Stimulated activated naive CD8-positive, alpha-beta T cell treated with anti-CD3 and anti-CD28 coated beads, Interleukin-15, Interleukin-2, amounts not matched to agents 100 ng/mL and 50 ng/mL, for 24 hours (primary cell): Measurements from ENCODE around the gene ATXN2L.

ENCODE experiments used
- H3K27ac Mint-ChIP-seq: one replicate; pipeline ENCODE4 v1.8.0; 2021; ENCODE audit warnings: mild to moderate bottlenecking, mixed read lengths
- H3K27me3 Mint-ChIP-seq: one replicate; pipeline ENCODE4 v1.8.0; 2021; ENCODE audit warnings: mixed read lengths
- H3K36me3 Mint-ChIP-seq: one replicate; pipeline ENCODE4 v1.8.0; 2021; ENCODE audit warnings: low read depth, mixed read lengths
- H3K4me1 Mint-ChIP-seq: one replicate; pipeline ENCODE4 v1.8.0; 2021; ENCODE audit warnings: low read depth, mixed read lengths
- H3K4me3 Mint-ChIP-seq: one replicate; pipeline ENCODE4 v1.8.0; 2021; ENCODE audit warnings: mild to moderate bottlenecking, mixed read lengths
- H3K9me3 Mint-ChIP-seq: one replicate; pipeline ENCODE4 v1.8.0; 2021; ENCODE audit warnings: mixed read lengths

Gene ATXN2L

GRCh38 chr16:28834349-28834748 is 11.6 kb downstream of the ATXN2L start:
- H3K4me3 Mint-ChIP-seq, result no peak overlapping the region
- peaks cover 10% of the 10 kb centered on the region for H3K4me1 Mint-ChIP-seq
- H3K36me3 Mint-ChIP-seq, result peaks cover 81% of the 10 kb centered on the region
- H3K27me3 Mint-ChIP-seq, result no peaks in the 10 kb centered on the region
- no peak overlapping the region for H3K27ac Mint-ChIP-seq
- H3K9me3 Mint-ChIP-seq, result no peaks in the 10 kb centered on the region

GRCh38 chr16:28834873-28835863 is 12.4 kb downstream of the ATXN2L start:
- no peaks in the 10 kb centered on the region for H3K9me3 Mint-ChIP-seq
- no peaks in the 10 kb centered on the region for H3K27me3 Mint-ChIP-seq
- H3K4me3 Mint-ChIP-seq, result no peak overlapping the region
- peaks cover 8% of the 10 kb centered on the region for H3K4me1 Mint-ChIP-seq
- H3K36me3 Mint-ChIP-seq, result peaks cover 73% of the 10 kb centered on the region
- peak overlapping the region; percentile 23 for H3K27ac Mint-ChIP-seq

GRCh38 chr16:28835864-28836760 is 13.3 kb downstream of the ATXN2L start:
- Mint-ChIP-seq H3K27me3 (no peaks in the 10 kb centered on the region), H3K4me3 (no peak overlapping the region), H3K36me3 (peaks cover 65% of the 10 kb centered on the region), H3K27ac (no peak overlapping the region), H3K9me3 (no peaks in the 10 kb centered on the region), H3K4me1 (peaks cover 8% of the 10 kb centered on the region)

GRCh38 chr16:28836761-28837064 is 13.9 kb downstream of the ATXN2L start:
- peaks cover 70% of the 10 kb centered on the region for H3K36me3 Mint-ChIP-seq
- peaks cover 8% of the 10 kb centered on the region for H3K4me1 Mint-ChIP-seq
- H3K4me3 Mint-ChIP-seq, result no peak overlapping the region
- H3K9me3 Mint-ChIP-seq, result no peaks in the 10 kb centered on the region
- no peak overlapping the region for H3K27ac Mint-ChIP-seq
- H3K27me3 Mint-ChIP-seq, result no peaks in the 10 kb centered on the region

GRCh38 chr16:28837672-28838557 is 15.1 kb downstream of the ATXN2L start:
- Mint-ChIP-seq H3K4me1 (peaks cover 8% of the 10 kb centered on the region), H3K36me3 (peaks cover 71% of the 10 kb centered on the region)

GRCh38 chr16:28838558-28838918 is 15.7 kb downstream of the ATXN2L start:
- Mint-ChIP-seq H3K4me3 (no peak overlapping the region), H3K9me3 (no peaks in the 10 kb centered on the region), H3K36me3 (peaks cover 71% of the 10 kb centered on the region), H3K4me1 (peaks cover 8% of the 10 kb centered on the region), H3K27ac (no peak overlapping the region), H3K27me3 (no peaks in the 10 kb centered on the region)

More at GRCh38 chr16:28837672-28838557, 15.1 kb downstream of the ATXN2L start:
- Mint-ChIP-seq H3K9me3 (no peaks in the 10 kb centered on the region), H3K4me3 (no peak overlapping the region), H3K27ac (peak overlapping the region; percentile 49), H3K27me3 (no peaks in the 10 kb centered on the region)

- peaks cover 68% of the 10 kb centered on the region for H3K36me3 Mint-ChIP-seq
- peaks cover 6% of the 10 kb centered on the region for H3K4me1 Mint-ChIP-seq
- no peaks in the 10 kb centered on the region for H3K9me3 Mint-ChIP-seq
- H3K27ac Mint-ChIP-seq, result no peak overlapping the region
- no peak overlapping the region for H3K4me3 Mint-ChIP-seq
- no peaks in the 10 kb centered on the region for H3K27me3 Mint-ChIP-seq
These were observed 16.3 kb downstream of the ATXN2L start for GRCh38 chr16:28839004-28839639.

GRCh38 chr16:28839899-28840298 is 17.1 kb downstream of the ATXN2L start:
- no peaks in the 10 kb centered on the region for H3K9me3 Mint-ChIP-seq
- H3K4me1 Mint-ChIP-seq, result peaks cover 14% of the 10 kb centered on the region
- H3K27me3 Mint-ChIP-seq, result no peaks in the 10 kb centered on the region
- H3K4me3 Mint-ChIP-seq, result no peak overlapping the region
- H3K36me3 Mint-ChIP-seq, result peaks cover 72% of the 10 kb centered on the region
- peak overlapping the region; percentile 2 for H3K27ac Mint-ChIP-seq

GRCh38 chr16:28842696-28843095 is 19.9 kb downstream of the ATXN2L start:
- H3K27ac Mint-ChIP-seq, result no peak overlapping the region

GRCh38 chr16:28843766-28844165 is 21.0 kb downstream of the ATXN2L start:
- Mint-ChIP-seq H3K4me1 (peaks cover 28% of the 10 kb centered on the region), H3K36me3 (peaks cover 54% of the 10 kb centered on the region), H3K4me3 (no peak overlapping the region), H3K27ac (peak overlapping the region; percentile 17), H3K9me3 (no peaks in the 10 kb centered on the region), H3K27me3 (no peaks in the 10 kb centered on the region)

More at GRCh38 chr16:28842696-28843095, 19.9 kb downstream of the ATXN2L start:
- Mint-ChIP-seq H3K4me3 (no peak overlapping the region), H3K4me1 (peaks cover 27% of the 10 kb centered on the region), H3K9me3 (no peaks in the 10 kb centered on the region), H3K36me3 (peaks cover 65% of the 10 kb centered on the region), H3K27me3 (no peaks in the 10 kb centered on the region)

GRCh38 chr16:28844226-28844885 is 21.6 kb downstream of the ATXN2L start:
- Mint-ChIP-seq H3K4me3 (peak overlapping the region; percentile 99), H3K27me3 (no peaks in the 10 kb centered on the region), H3K36me3 (peaks cover 50% of the 10 kb centered on the region), H3K4me1 (peaks cover 30% of the 10 kb centered on the region), H3K9me3 (no peaks in the 10 kb centered on the region), H3K27ac (peak overlapping the region; percentile 98)

- H3K27me3 Mint-ChIP-seq, result no peaks in the 10 kb centered on the region
- peaks cover 30% of the 10 kb centered on the region for H3K4me1 Mint-ChIP-seq
- H3K9me3 Mint-ChIP-seq, result no peaks in the 10 kb centered on the region
- H3K36me3 Mint-ChIP-seq, result peaks cover 50% of the 10 kb centered on the region
- peak overlapping the region; percentile 99 for H3K4me3 Mint-ChIP-seq
- H3K27ac Mint-ChIP-seq, result peak overlapping the region; percentile 98
These were observed 22.5 kb downstream of the ATXN2L start for GRCh38 chr16:28845293-28845692.

- H3K36me3 Mint-ChIP-seq, result peaks cover 50% of the 10 kb centered on the region
- no peaks in the 10 kb centered on the region for H3K27me3 Mint-ChIP-seq
- H3K4me1 Mint-ChIP-seq, result peaks cover 30% of the 10 kb centered on the region
- H3K9me3 Mint-ChIP-seq, result no peaks in the 10 kb centered on the region
- H3K27ac Mint-ChIP-seq, result peak overlapping the region; percentile 98
- H3K4me3 Mint-ChIP-seq, result peak overlapping the region; percentile 99
These were observed 22.9 kb downstream of the ATXN2L start for GRCh38 chr16:28845761-28846079.
